ENCODE results near the gene MAP4K3. TPM values are rescaled to one million over a fixed set of nuclear protein-coding genes. Genes with fewer than 3 reads are reported as not detected.

The MAP4K3 gene
- total RNA-seq, 4 donors from 2014 or later: 39.6 to 72.5 (median 53.8) TPM

DNA sequence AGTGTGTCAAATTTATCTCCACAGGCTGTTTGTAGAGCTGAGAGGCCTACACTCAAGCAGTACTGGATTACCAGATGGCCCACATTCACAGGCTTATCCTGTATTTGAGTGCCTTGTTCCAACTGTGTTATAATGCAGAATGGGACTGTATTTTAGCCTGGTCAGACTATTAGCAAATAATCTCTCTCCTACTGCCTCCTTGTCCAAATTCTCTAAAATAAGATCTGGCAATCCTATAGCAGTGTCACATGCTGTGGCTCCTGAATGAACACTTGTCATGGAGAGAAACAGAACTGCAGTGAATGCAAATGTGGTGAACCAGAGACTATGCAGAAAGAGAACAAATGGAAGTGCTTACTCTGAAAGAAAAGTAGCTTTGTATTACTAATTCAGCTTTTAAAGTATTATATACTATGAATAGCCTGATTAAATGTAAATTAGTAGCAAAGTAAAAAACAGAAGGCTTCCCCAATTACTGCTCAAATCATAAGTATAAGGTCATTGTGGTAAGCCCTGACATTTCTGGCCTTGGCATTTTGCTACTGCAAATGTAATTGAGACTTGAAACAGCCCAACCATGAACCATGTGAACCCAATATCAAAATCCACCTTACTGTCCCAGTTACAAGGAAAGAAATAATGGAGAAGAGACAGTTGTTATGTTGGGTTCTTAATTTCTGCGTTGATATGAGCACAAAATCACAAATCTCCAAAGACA lies 80.0 kb downstream of the MAP4K3 start:
- DNase-seq (ENCODE audit: extremely low spot score): no peak
- Histone ChIP-seq H3K36me3 (peaks cover 0 to 19% (median 0%) of the 10 kb centered on the region in 4 donors), H3K27me3 (no peaks in the 10 kb centered on the region), H3K27ac (replicated peaks in 1 of 4) (no peak overlapping the region), H3K4me1 (peaks cover 0 to 12% (median 2%) of the 10 kb centered on the region in 4 donors), H3K9me3 (peaks cover 13 to 20% (median 13%) of the 10 kb centered on the region in 4 donors), H3K4me3 (no peak overlapping the region)
- 100% methylated on average over 1 of the region's 1 CpG for WGBS
- intact Hi-C loops (cut with DNase I): no loop called here
- no peak for TF ChIP-seq POLR2A (IDR thresholded peaks at IDR 0.05; ENCODE audit: low read depth)

DNA sequence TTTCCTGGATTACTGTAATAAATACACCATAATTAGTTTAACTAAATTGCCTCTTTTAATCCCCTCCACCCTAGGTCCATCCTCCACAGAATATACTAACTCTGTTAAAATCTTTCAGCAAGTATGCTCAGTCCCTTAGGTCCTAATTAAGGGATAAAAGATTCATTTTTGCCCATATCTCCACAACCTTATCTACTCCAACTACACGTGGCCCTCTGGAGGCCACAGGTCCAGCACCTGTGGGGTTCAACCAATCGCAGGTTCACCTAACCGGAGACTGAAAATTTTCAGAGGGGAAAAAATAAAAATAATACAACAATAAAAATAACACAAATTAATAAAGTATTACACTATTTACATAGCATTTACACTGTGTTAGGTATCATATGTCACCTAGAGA lies 86.4 kb downstream of the MAP4K3 start:
- Histone ChIP-seq H3K9me3 (no peaks in the 10 kb centered on the region), H3K36me3 (peaks cover 0 to 22% (median 0%) of the 10 kb centered on the region in 4 donors), H3K4me1 (peaks cover 0 to 15% (median 3%) of the 10 kb centered on the region in 4 donors), H3K27me3 (no peaks in the 10 kb centered on the region), H3K27ac (replicated peaks in 1 of 4) (no peak overlapping the region), H3K4me3 (no peak overlapping the region)
- TF ChIP-seq, protein P1, sequence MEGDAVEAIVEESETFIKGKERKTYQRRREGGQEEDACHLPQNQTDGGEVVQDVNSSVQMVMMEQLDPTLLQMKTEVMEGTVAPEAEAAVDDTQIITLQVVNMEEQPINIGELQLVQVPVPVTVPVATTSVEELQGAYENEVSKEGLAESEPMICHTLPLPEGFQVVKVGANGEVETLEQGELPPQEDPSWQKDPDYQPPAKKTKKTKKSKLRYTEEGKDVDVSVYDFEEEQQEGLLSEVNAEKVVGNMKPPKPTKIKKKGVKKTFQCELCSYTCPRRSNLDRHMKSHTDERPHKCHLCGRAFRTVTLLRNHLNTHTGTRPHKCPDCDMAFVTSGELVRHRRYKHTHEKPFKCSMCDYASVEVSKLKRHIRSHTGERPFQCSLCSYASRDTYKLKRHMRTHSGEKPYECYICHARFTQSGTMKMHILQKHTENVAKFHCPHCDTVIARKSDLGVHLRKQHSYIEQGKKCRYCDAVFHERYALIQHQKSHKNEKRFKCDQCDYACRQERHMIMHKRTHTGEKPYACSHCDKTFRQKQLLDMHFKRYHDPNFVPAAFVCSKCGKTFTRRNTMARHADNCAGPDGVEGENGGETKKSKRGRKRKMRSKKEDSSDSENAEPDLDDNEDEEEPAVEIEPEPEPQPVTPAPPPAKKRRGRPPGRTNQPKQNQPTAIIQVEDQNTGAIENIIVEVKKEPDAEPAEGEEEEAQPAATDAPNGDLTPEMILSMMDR (IDR thresholded peaks at IDR 0.05): no peak
- no peak for TF ChIP-seq EP300 (IDR thresholded peaks at IDR 0.05)
- TF ChIP-seq POLR2AphosphoS5 (IDR thresholded peaks at IDR 0.05): no peak
- no peak for TF ChIP-seq POLR2A (IDR thresholded peaks at IDR 0.05; ENCODE audit: low read depth)
- WGBS: 91% methylated on average over 3 of the region's 3 CpGs
- no peak for DNase-seq (ENCODE audit: extremely low spot score)
- intact Hi-C loops (cut with DNase I): no loop called here

GRCh38 chr2:39338502-39338901 lies 98.6 kb downstream of the MAP4K3 start:
- TF ChIP-seq EP300 (IDR thresholded peaks at IDR 0.05): no peak
- TF ChIP-seq, protein P1 (IDR thresholded peaks at IDR 0.05): no peak
- Histone ChIP-seq H3K9me3 (no peaks in the 10 kb centered on the region), H3K4me1 (peaks cover 0 to 6% (median 3%) of the 10 kb centered on the region in 4 donors), H3K27ac (replicated peaks in 1 of 4) (no peak overlapping the region), H3K27me3 (no peaks in the 10 kb centered on the region), H3K36me3 (peaks cover 0 to 10% (median 3%) of the 10 kb centered on the region in 4 donors), H3K4me3 (no peak overlapping the region)
- intact Hi-C loops (cut with DNase I): no loop called here
- no peak for DNase-seq (ENCODE audit: extremely low spot score)
- 82% methylated on average over 3 of the region's 3 CpGs for WGBS

GRCh38 chr2:39335930-39336329 lies 101.2 kb downstream of the MAP4K3 start:
- WGBS: 100% methylated on average over 3 of the region's 3 CpGs
- H3K27me3 ChIP-seq: no peaks in the 10 kb centered on the region
- H3K4me3 ChIP-seq: no peak overlapping the region
- peaks cover 0 to 11% (median 2%) of the 10 kb centered on the region in 4 donors for H3K36me3 ChIP-seq
- DNase-seq (ENCODE audit: extremely low spot score): no peak
- peaks cover 0 to 6% (median 3%) of the 10 kb centered on the region in 4 donors for H3K4me1 ChIP-seq
- no peaks in the 10 kb centered on the region for H3K9me3 ChIP-seq
- no peak overlapping the region for H3K27ac ChIP-seq (replicated peaks in 1 of 4)
- TF ChIP-seq, protein P1 (IDR thresholded peaks at IDR 0.05): no peak
- TF ChIP-seq EP300 (IDR thresholded peaks at IDR 0.05) (no peak), POLR2AphosphoS5 (IDR thresholded peaks at IDR 0.05) (no peak), POLR2A (IDR thresholded peaks at IDR 0.05; ENCODE audit: low read depth) (no peak)
- intact Hi-C loops (cut with DNase I): no loop called here

DNA sequence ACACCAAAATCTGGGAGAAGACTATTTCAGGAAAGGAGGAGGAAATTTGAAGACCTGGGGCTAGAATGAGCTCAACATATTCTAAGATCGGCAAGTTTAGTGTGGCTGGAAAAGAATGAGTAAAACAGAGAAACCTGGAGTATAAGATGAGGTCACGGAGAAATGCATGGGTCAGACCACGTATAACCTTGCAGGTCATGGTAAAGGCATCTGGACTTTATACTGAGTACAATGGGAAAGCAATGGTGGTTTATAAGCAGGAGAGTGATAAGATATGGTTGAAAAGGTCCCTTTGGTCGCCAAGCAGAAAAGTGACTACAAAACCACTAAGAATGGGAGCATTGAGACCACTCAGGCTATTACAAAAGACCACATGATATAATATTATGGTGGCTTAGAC lies 102.1 kb downstream of the MAP4K3 start:
- DNase-seq (ENCODE audit: extremely low spot score): no peak
- WGBS: 96% methylated on average over 4 of the region's 4 CpGs
- intact Hi-C loops (cut with DNase I): no loop called here
- no peak overlapping the region for H3K27ac ChIP-seq (replicated peaks in 1 of 4)
- no peaks in the 10 kb centered on the region for H3K9me3 ChIP-seq
- TF ChIP-seq, protein P1 (IDR thresholded peaks at IDR 0.05): no peak
- no peak for TF ChIP-seq EP300 (IDR thresholded peaks at IDR 0.05)
- TF ChIP-seq POLR2AphosphoS5 (IDR thresholded peaks at IDR 0.05): no peak
- no peak for TF ChIP-seq POLR2A (IDR thresholded peaks at IDR 0.05; ENCODE audit: low read depth)
- H3K4me3 ChIP-seq: no peak overlapping the region
- H3K27me3 ChIP-seq: no peaks in the 10 kb centered on the region
- peaks cover 0 to 6% (median 3%) of the 10 kb centered on the region in 4 donors for H3K4me1 ChIP-seq
- peaks cover 0 to 18% (median 2%) of the 10 kb centered on the region in 4 donors for H3K36me3 ChIP-seq

Data from esophagus muscularis mucosa (tissue), 4 donors.